ENCODE results near the gene BDKRB2. TPM values are rescaled to one million over a fixed set of nuclear protein-coding genes. Genes with fewer than 3 reads are reported as not detected.
"Not testable (repeated sequence)": the region's sequence is repeated elsewhere in the genome, so short reads cannot be mapped to it uniquely, and the experiment has no call there.

The BDKRB2 gene
- total RNA-seq, 3 donors from 2014 or later: not detected

DNA sequence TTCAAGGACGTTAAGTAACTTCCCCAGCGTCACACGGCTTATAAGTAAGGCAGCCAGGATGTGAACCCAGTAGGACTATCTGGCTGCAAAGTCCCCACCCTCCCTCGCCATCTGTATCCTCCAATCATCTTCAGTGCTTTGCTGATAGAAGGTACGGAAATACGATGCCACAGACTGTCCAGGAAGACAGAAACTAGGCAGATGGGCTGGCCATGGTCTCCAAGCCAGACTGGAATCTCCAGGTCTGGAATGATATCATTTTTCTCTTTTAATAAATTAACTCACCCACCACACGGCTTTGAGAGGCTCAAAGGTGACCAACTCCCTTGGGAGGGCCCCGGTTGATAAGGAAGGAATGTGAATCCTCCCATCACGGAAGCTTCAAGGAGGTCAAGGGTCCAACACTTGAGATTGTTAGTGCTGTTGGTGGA is 35.1 kb downstream of the BDKRB2 start:
- Mint-ChIP-seq H3K36me3 (ENCODE audit: insufficient read depth) (no peaks in the 10 kb centered on the region), H3K4me1 (ENCODE audit: low read depth) (no peaks in the 10 kb centered on the region), H3K27me3 (ENCODE audit: low read depth) (no peaks in the 10 kb centered on the region), H3K4me3 (no peak overlapping the region), H3K9me3 (no peaks in the 10 kb centered on the region)
- DNase-seq (no peak), ATAC-seq (no peak)

GRCh38 chr14:96240641-96241040 is 36.0 kb downstream of the BDKRB2 start:
- ATAC-seq: no peak
- Mint-ChIP-seq H3K4me1 (ENCODE audit: low read depth) (no peaks in the 10 kb centered on the region), H3K9me3 (no peaks in the 10 kb centered on the region)

GRCh38 chr14:96242126-96242525 is 37.5 kb downstream of the BDKRB2 start:
- no peak for ATAC-seq

More at GRCh38 chr14:96240641-96241040, 36.0 kb downstream of the BDKRB2 start:
- DNase-seq: no peak
- H3K4me3 Mint-ChIP-seq: no peak overlapping the region
- no peaks in the 10 kb centered on the region for H3K27me3 Mint-ChIP-seq (ENCODE audit: low read depth)
- H3K36me3 Mint-ChIP-seq (ENCODE audit: insufficient read depth): no peaks in the 10 kb centered on the region

GRCh38 chr14:96243785-96244184 is 39.1 kb downstream of the BDKRB2 start:
- no peaks in the 10 kb centered on the region for H3K4me1 Mint-ChIP-seq (ENCODE audit: low read depth)
- no peak for DNase-seq
- ATAC-seq: no peak

More at GRCh38 chr14:96242126-96242525, 37.5 kb downstream of the BDKRB2 start:
- DNase-seq: no peak
- Mint-ChIP-seq H3K9me3 (no peaks in the 10 kb centered on the region), H3K4me1 (ENCODE audit: low read depth) (no peaks in the 10 kb centered on the region), H3K36me3 (ENCODE audit: insufficient read depth) (no peaks in the 10 kb centered on the region), H3K4me3 (no peak overlapping the region), H3K27me3 (ENCODE audit: low read depth) (peaks cover 2% of the 10 kb centered on the region)

DNA sequence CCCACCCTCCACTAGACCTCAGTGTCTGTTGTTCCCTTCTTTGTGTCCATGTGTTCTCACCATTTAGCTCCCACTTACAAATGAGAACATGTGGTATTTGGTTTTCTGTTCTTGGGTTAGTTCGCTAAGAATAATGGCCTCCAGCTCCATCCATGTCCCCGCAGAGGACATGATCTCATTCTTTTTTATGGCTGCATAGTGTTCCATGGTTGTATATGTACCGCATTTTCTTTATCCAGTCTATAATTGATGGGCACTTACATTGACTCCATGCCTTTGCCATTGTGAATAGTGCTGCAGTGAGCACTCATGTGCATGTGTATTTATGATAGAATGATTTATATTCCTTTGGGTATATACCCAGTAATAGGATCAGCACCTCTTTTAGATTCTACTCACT is 40.4 kb downstream of the BDKRB2 start:
- ATAC-seq; H3K4me3 Mint-ChIP-seq; H3K4me1 Mint-ChIP-seq (ENCODE audit: low read depth); H3K27me3 Mint-ChIP-seq (ENCODE audit: low read depth); DNase-seq; H3K9me3 Mint-ChIP-seq; H3K36me3 Mint-ChIP-seq (ENCODE audit: insufficient read depth): not testable (repeated sequence)

More at GRCh38 chr14:96243785-96244184, 39.1 kb downstream of the BDKRB2 start:
- Mint-ChIP-seq H3K27me3 (ENCODE audit: low read depth) (peaks cover 2% of the 10 kb centered on the region), H3K9me3 (no peaks in the 10 kb centered on the region), H3K4me3 (no peak overlapping the region), H3K36me3 (ENCODE audit: insufficient read depth) (no peaks in the 10 kb centered on the region)

GRCh38 chr14:96245710-96246538 is 41.3 kb downstream of the BDKRB2 start:
- no peak for ATAC-seq
- H3K9me3 Mint-ChIP-seq: no peaks in the 10 kb centered on the region
- DNase-seq: no peak
- peaks cover 13% of the 10 kb centered on the region for H3K27me3 Mint-ChIP-seq (ENCODE audit: low read depth)
- H3K4me1 Mint-ChIP-seq (ENCODE audit: low read depth): no peaks in the 10 kb centered on the region
- H3K36me3 Mint-ChIP-seq (ENCODE audit: insufficient read depth): no peaks in the 10 kb centered on the region
- no peak overlapping the region for H3K4me3 Mint-ChIP-seq

GRCh38 chr14:96246539-96246847 is 41.9 kb downstream of the BDKRB2 start:
- Mint-ChIP-seq H3K27me3 (ENCODE audit: low read depth) (peaks cover 13% of the 10 kb centered on the region), H3K4me1 (ENCODE audit: low read depth) (no peaks in the 10 kb centered on the region), H3K9me3 (no peaks in the 10 kb centered on the region), H3K36me3 (ENCODE audit: insufficient read depth) (no peaks in the 10 kb centered on the region), H3K4me3 (no peak overlapping the region)
- no peak for DNase-seq
- ATAC-seq: no peak

DNA sequence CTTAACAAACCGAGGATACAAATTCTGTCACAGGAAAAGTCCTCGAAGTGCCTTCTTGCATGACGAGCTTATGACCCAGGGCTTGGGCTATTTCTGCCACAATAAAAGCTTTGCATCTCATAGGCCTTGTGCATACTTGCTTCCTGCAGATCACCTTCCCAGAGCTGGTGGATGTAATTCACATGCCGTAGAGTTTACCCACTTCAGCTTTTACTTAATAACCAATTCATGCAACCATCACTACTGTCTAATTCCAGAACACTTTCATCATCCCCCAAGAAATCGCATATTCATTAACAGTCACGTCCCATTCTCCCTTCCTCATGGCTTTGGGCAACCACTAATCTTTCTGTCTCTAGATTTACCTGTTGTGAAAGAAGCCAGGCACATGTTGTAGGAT is 42.4 kb downstream of the BDKRB2 start:
- no peaks in the 10 kb centered on the region for H3K9me3 Mint-ChIP-seq
- H3K4me1 Mint-ChIP-seq (ENCODE audit: low read depth): no peaks in the 10 kb centered on the region
- H3K36me3 Mint-ChIP-seq (ENCODE audit: insufficient read depth): no peaks in the 10 kb centered on the region
- DNase-seq (no peak), ATAC-seq (no peak)
- H3K27me3 Mint-ChIP-seq (ENCODE audit: low read depth): peaks cover 16% of the 10 kb centered on the region
- no peak overlapping the region for H3K4me3 Mint-ChIP-seq

- no peaks in the 10 kb centered on the region for H3K36me3 Mint-ChIP-seq (ENCODE audit: insufficient read depth)
- no peak for DNase-seq
- no peak overlapping the region for H3K4me3 Mint-ChIP-seq
- H3K4me1 Mint-ChIP-seq (ENCODE audit: low read depth): no peaks in the 10 kb centered on the region
- no peaks in the 10 kb centered on the region for H3K9me3 Mint-ChIP-seq
- ATAC-seq: no peak
- peaks cover 29% of the 10 kb centered on the region for H3K27me3 Mint-ChIP-seq (ENCODE audit: low read depth)
Observed at GRCh38 chr14:96249029-96249428, 44.4 kb downstream of the BDKRB2 start.

- H3K4me1 Mint-ChIP-seq (ENCODE audit: low read depth): no peaks in the 10 kb centered on the region
- no peaks in the 10 kb centered on the region for H3K36me3 Mint-ChIP-seq (ENCODE audit: insufficient read depth)
- H3K4me3 Mint-ChIP-seq: no peak overlapping the region
- peaks cover 35% of the 10 kb centered on the region for H3K27me3 Mint-ChIP-seq (ENCODE audit: low read depth)
- no peaks in the 10 kb centered on the region for H3K9me3 Mint-ChIP-seq
- DNase-seq (no peak), ATAC-seq (no peak)
Observed at GRCh38 chr14:96250485-96250884, 45.8 kb downstream of the BDKRB2 start.

- no peak for ATAC-seq
- Mint-ChIP-seq H3K4me1 (ENCODE audit: low read depth) (no peaks in the 10 kb centered on the region), H3K27me3 (ENCODE audit: low read depth) (peaks cover 40% of the 10 kb centered on the region), H3K4me3 (no peak overlapping the region), H3K9me3 (no peaks in the 10 kb centered on the region), H3K36me3 (ENCODE audit: insufficient read depth) (no peaks in the 10 kb centered on the region)
- no peak for DNase-seq
Observed at GRCh38 chr14:96251656-96252155, 47.1 kb downstream of the BDKRB2 start.

- no peaks in the 10 kb centered on the region for H3K4me1 Mint-ChIP-seq (ENCODE audit: low read depth)
- H3K36me3 Mint-ChIP-seq (ENCODE audit: insufficient read depth): no peaks in the 10 kb centered on the region
- H3K27me3 Mint-ChIP-seq (ENCODE audit: low read depth): peaks cover 46% of the 10 kb centered on the region
- ATAC-seq (no peak), DNase-seq (no peak)
- H3K9me3 Mint-ChIP-seq: no peaks in the 10 kb centered on the region
- H3K4me3 Mint-ChIP-seq: no peak overlapping the region
Observed at GRCh38 chr14:96252323-96252998, 47.8 kb downstream of the BDKRB2 start.

DNA sequence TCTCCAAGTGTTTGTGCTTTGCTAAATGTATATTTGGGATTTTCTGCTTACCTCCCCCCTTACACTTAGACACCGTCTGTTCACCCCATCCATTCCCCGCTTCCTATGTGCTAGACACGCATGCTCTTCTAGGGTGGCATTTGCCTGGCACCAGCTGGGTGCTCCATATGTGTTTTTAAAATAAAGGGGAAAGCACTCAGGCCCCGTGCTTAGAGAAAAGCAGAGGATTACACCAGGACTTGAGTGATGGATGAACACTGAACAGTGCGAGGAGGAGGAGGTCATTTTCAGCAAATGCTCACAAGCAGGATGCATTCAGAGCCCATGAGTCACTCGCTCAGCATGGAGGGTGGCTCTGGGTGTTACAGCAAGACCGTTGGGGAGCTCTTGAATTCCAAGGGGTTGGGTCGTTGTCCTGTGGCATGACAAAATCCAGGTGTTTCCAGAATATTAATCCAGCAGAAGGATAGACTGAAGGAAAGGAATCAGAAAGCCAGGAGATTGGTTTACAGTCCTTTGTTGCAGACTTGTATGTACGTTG is 48.4 kb downstream of the BDKRB2 start:
- no peaks in the 10 kb centered on the region for H3K4me1 Mint-ChIP-seq (ENCODE audit: low read depth)
- no peak for ATAC-seq
- H3K9me3 Mint-ChIP-seq: no peaks in the 10 kb centered on the region
- H3K27me3 Mint-ChIP-seq (ENCODE audit: low read depth): peaks cover 48% of the 10 kb centered on the region
- H3K4me3 Mint-ChIP-seq: no peak overlapping the region
- no peaks in the 10 kb centered on the region for H3K36me3 Mint-ChIP-seq (ENCODE audit: insufficient read depth)
- no peak for DNase-seq

GRCh38 chr14:96254687-96255086 is 50.0 kb downstream of the BDKRB2 start:
- DNase-seq (no peak), ATAC-seq (no peak)
- H3K9me3 Mint-ChIP-seq: no peaks in the 10 kb centered on the region
- no peak overlapping the region for H3K4me3 Mint-ChIP-seq
- no peaks in the 10 kb centered on the region for H3K4me1 Mint-ChIP-seq (ENCODE audit: low read depth)
- peaks cover 44% of the 10 kb centered on the region for H3K27me3 Mint-ChIP-seq (ENCODE audit: low read depth)
- no peaks in the 10 kb centered on the region for H3K36me3 Mint-ChIP-seq (ENCODE audit: insufficient read depth)

Measured in activated T-cell treated with anti-CD3 and anti-CD28 coated beads, Interleukin-2, amount 50 U/mL, for 4 hours (primary cell).